ENCODE results near the gene DMD.

GRCh38 chrX:31796624-31797023 is 1414.7 kb downstream of the DMD start:
- TF ChIP-seq CTCF (IDR thresholded peaks at IDR 0.05) (no peak), EZH2 (IDR thresholded peaks at IDR 0.05; ENCODE audit: borderline replicate concordance, insufficient read depth, low read depth, low read length, poor library complexity, severe bottlenecking) (no peak)
